ENCODE measurements around the gene PIK3CB. TPM values are rescaled to one million over a fixed set of nuclear protein-coding genes. Genes with fewer than 3 reads are reported as not detected.

Gene PIK3CB
- total RNA-seq, 1 experiment from 2014 or later: 35.6 TPM

DNA sequence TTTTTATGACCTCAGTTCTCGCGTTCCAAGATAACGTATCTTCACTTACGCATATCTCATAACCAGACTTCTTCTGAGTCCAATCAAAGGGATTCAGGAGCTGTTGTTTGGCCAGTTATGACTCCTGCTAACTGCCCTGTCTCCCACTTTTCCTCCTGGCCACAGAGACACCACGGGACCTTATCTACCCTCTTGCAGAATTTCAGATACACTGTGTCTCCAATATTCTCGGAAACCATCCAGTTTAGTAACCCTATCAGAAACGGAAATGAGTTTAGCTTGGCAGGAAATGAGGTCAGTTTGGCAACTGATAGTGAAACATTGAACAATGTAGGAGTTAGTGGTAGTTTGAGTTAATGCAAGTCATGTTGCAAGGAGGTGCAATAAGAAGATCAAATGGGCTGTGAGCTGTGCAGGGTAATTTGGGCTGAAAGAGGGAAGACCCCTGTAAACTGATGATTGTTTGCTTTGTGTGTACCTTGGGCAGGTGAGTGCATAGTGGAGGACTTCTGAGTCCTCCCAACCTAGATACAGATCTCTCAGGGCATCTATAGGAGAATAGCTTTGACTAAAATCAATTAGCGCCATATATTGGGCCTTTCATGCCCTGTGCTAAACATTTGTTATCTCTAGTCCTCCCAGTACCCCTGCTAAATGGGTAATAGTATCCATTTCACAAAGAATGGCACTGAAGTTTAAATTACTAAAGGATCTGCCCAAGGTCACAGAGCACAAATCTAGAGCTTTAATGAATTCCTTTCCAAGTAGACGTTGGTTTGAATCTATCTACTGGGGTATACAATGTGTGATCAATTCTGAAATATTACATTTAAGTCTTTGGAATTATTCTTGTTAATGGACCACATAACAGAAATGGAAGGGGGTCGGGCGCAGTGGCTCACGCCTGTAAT lies 41.3 kb upstream of the PIK3CB start:
- Histone ChIP-seq H3K14ac (ENCODE audit: insufficient read depth, low read length) (no peak overlapping the region), H2BK15ac (ENCODE audit: low read depth, low read length) (no peak overlapping the region), H2BK120ac (ENCODE audit: low read depth, low read length, poor library complexity, severe bottlenecking) (no peak overlapping the region), H3K79me1 (ENCODE audit: insufficient read depth, low read depth, low read length, poor library complexity, severe bottlenecking) (no peaks in the 10 kb centered on the region), H3K27ac (ENCODE audit: insufficient read length, low read depth, low read length) (no peak overlapping the region), H3K23ac (ENCODE audit: insufficient read length, low read depth, low read length) (no peak overlapping the region), H2AK5ac (ENCODE audit: insufficient read length, low read length) (no peak overlapping the region), H3K4ac (ENCODE audit: low read depth, low read length) (no peak overlapping the region), H2AFZ (ENCODE audit: low read length) (no peak overlapping the region), H3K27me3 (ENCODE audit: insufficient read depth, low read length) (no peaks in the 10 kb centered on the region), H2BK12ac (ENCODE audit: insufficient read length, low read depth, low read length) (no peak overlapping the region), H3K18ac (ENCODE audit: insufficient read length, low read depth, low read length) (no peak overlapping the region), H4K5ac (ENCODE audit: insufficient read length, low read depth, low read length) (no peak overlapping the region), H3K56ac (ENCODE audit: insufficient read length, low read depth, low read length) (no peak overlapping the region), H2BK5ac (ENCODE audit: insufficient read length, low read length) (no peak overlapping the region), H3T11ph (ENCODE audit: low read length) (no peak overlapping the region), H4K20me1 (ENCODE audit: control insufficient read depth, insufficient read depth, insufficient read length) (no peaks in the 10 kb centered on the region), H2BK20ac (ENCODE audit: low read depth, low read length, poor library complexity, severe bottlenecking) (no peak overlapping the region), H3K9ac (ENCODE audit: extremely low read depth, insufficient read length, low read length) (no peak overlapping the region), H3K79me2 (ENCODE audit: insufficient read depth, low read length) (no peaks in the 10 kb centered on the region), H3K4me2 (ENCODE audit: insufficient read depth, insufficient read length, low read length) (no peak overlapping the region), H3K4me1 (ENCODE audit: insufficient read depth, low read length) (no peaks in the 10 kb centered on the region), H4K91ac (ENCODE audit: insufficient read length, low read depth, low read length) (no peak overlapping the region), H3K23me2 (ENCODE audit: insufficient read length, low read depth, low read length, poor library complexity, severe bottlenecking) (no peaks in the 10 kb centered on the region), H4K8ac (replicated peaks; ENCODE audit: insufficient read length, low read depth, low read length) (no peak overlapping the region), H3K9me3 (ENCODE audit: control insufficient read depth, low read depth, low read length) (no peaks in the 10 kb centered on the region)
- peaks cover 4% of the 10 kb centered on the region for H3K27me3 Mint-ChIP-seq (ENCODE audit: low read depth)
- peak overlapping the region in 1 of 3 experiments; percentile 36; a peak in 1 of 7 replicates for H3K27ac Mint-ChIP-seq
- TF ChIP-seq, protein P1, sequence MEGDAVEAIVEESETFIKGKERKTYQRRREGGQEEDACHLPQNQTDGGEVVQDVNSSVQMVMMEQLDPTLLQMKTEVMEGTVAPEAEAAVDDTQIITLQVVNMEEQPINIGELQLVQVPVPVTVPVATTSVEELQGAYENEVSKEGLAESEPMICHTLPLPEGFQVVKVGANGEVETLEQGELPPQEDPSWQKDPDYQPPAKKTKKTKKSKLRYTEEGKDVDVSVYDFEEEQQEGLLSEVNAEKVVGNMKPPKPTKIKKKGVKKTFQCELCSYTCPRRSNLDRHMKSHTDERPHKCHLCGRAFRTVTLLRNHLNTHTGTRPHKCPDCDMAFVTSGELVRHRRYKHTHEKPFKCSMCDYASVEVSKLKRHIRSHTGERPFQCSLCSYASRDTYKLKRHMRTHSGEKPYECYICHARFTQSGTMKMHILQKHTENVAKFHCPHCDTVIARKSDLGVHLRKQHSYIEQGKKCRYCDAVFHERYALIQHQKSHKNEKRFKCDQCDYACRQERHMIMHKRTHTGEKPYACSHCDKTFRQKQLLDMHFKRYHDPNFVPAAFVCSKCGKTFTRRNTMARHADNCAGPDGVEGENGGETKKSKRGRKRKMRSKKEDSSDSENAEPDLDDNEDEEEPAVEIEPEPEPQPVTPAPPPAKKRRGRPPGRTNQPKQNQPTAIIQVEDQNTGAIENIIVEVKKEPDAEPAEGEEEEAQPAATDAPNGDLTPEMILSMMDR (conservative IDR thresholded peaks at IDR 0.05): no peak
- no peak for DNase-seq
- H3K4me1 Mint-ChIP-seq: peaks cover 7 to 8% of the 10 kb centered on the region in 2 experiments
- peaks cover 0 to 4% (median 0%) of the 10 kb centered on the region in 3 experiments; a peak in 1 of 7 replicates for H3K36me3 Mint-ChIP-seq (ENCODE audit: insufficient read depth in 1 of 3, low read depth in 3 of 3)
- no CpG with 5 or more reads among the region's 12 CpGs for WGBS (ENCODE audit: extremely low coverage, insufficient read length, low lambda C conversion rate)
- H3K9me3 Mint-ChIP-seq: peaks cover 0 to 8% of the 10 kb centered on the region in 2 experiments; a peak in 3 of 5 replicates
- no peak overlapping the region for H3K4me3 Mint-ChIP-seq
